T-helper 2 cell treated with Interferon-gamma antibody and Interleukin-4, amounts not matched to agents 100 ng/mL and 5 ng/mL, for 36 hours (primary cell): ENCODE measurements around the gene CHURC1. TPM values are rescaled to one million over a fixed set of nuclear protein-coding genes. Genes with fewer than 3 reads are reported as not detected.

Experiments used
- intact Hi-C: fragments of 100-400 bp; cut with micrococcal nuclease; formaldehyde crosslinking; loops from one replicate; pipeline ENCODE4 v1.15.1; 2023
- total RNA-seq: library from RNA; stranded (reverse); gene quantifications from 2 replicates; pipeline ENCODE4 v1.2.3, GENCODE V29; 2022

CHURC1 gene
- total RNA-seq, 1 donor from 2014 or later = 72.9 TPM

DNA sequence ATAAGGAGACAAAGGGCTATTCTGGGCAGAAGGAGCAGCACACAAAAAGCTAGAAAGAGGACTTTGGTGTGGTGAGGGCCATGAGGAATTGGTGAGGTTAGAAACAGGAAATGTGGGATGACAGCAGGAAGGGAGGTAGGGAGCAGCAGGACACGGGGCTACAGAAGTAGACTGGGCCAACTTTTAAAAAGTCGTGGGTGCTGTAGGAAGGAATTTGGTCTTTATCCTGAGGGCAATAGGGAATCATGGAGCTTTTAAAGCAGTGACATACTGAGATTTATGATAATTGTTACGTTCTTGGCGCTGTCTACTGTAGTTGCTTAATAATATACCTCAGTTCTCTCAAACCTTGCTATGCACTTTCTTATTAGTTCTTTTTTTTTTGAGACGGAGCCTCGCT lies 8.2 kb upstream of the CHURC1 start:
- intact Hi-C loops = no loop called here

DNA sequence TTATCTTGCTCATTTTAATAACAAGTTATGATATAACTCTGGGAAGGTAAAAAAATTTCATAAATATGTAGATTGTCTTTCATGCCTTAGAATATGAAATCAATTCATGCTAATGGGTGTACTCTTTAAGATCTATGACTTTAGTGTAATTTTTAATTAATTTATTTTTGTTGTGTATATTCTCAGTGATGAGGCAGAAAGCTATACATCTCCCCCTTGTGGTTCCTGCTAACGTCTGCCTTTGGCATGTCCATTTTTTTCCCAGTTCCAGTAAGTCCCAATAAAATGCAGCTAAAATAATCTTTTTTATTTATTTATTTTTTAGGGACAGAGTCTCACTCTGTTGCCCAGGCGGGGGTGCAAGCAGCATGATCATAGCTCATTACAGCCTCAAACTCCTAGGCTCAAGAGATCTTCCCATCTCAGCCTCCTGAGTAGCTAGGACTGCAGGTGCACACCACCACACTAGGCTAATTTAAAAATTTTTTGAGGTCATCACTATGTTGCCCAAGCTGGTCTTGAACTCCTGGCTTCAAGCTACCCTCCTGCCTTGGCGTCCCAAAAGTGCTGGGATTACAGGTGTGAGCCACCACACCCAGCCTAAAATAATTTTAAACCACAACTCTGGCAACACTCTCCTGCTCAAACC lies 3.3 kb upstream of the CHURC1 start:
- intact Hi-C loops = loop anchor here (5.0 to 10.0 kb wide), 3 partner anchors 191 to 1269 kb away; partner anchors contain the start of genes HSPA2, MAX, PPP1R36 and WDR89

DNA sequence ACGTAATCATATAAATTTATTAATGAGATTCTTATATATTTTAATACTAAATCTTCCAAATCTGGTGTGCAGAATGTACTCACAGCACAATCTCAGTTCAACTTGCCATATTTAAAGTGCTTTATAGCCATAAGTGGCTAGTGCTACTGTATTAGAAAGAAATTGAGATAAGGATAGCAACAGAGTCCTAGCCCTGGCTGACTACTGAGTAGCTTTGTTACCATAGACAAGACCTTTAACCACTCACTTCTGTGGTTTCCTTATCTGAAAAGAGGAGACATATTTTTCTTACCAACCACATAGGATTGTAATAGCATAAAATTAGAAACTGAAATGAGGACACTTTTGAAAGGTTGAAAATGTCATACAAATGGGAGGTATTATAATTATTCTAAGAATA lies 2.0 kb upstream of the CHURC1 start:
- intact Hi-C loops = loop anchor here (5.0 to 10.0 kb wide), 3 partner anchors 190 to 1270 kb away; partner anchors contain the start of genes HSPA2, MAX, PPP1R36 and WDR89

DNA sequence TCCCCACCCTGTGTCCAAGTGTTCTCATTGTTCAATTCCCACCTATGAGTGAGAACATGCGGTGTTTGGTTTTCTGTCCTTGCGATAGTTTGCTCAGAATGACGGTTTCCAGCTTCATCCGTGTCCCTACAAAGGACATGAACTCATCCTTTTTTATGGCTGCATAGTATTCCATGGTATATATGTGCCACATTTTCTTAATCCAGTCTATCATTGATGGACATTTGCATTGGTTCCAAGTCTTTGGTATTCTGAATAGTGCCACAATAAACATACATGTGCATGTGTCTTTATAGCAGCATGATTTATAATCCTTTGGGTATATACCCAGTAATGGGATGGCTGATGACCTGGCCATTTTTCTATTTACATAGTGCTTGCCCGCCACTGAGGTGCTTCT lies 778 bp upstream of the CHURC1 start:
- intact Hi-C loops = loop anchor here (5.0 to 10.0 kb wide), 3 partner anchors 189 to 1271 kb away; partner anchors contain the start of genes HSPA2, MAX, PPP1R36 and WDR89

DNA sequence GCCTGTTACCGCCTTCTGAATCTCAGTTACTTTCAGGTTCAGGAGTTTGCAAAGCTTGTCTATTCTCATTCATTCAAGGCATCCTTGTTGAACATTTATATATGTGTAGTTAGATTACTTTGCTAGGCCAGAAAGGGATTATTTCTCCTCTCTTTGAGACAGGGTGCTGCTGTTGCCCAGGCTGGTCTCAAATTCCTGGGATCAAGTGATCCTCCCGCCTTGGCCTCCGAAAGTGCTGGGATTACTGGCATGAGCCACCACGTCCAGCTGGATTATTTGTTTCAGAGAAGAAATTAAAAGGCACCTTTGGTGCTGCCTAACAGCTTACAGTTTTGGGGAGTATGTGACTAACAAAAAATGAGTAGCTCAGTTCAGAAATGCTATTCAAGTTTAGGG lies 772 bp downstream of the CHURC1 start:
- intact Hi-C loops = loop anchor here (2.0 to 10.0 kb wide), 3 partner anchors 14 to 410 kb away; partner anchors contain the start of genes HSPA2, PPP1R36 and ZBTB1

DNA sequence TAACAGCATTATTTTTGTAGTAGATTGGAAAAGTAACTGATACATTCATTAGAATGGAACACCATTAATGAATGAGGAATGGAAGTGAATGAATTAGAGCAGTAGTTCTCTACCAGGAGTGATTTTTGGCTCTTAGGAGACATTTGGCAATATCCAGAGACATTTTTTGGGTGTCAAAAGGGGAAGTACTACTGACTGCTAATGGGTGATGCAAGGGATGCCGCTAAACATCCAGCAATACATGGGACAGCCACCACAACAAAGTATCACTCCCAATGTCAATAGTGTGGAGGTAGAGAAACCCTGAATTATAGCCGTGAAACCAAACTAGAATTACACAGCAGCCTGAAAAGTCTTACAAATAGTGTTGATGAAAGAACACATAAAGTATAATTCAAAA lies 1.5 kb downstream of the CHURC1 start:
- intact Hi-C loops = loop anchor here (2.0 to 10.0 kb wide), 3 partner anchors 13 to 411 kb away; partner anchors contain the start of genes HSPA2, PPP1R36 and ZBTB1

DNA sequence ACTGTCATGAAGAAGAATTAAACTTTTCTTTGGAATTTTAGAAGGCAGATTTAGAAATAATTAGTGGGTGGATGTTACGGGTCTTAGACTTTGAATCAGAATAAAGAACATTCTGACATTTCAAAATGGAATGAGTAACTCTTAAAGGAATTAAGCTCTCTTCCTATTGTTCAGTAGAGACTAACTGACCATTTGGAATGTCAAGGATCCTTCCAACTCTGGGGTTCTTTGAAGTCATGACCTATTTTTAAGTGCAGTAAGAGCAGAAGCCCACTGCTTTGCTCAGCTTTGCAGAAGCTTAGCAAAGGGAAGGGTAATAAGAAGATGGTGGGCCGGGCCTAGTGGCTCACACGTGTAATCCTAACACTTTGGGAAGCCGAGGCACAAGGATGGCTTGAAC lies 4.0 kb downstream of the CHURC1 start:
- intact Hi-C loops = loop anchor here (10.0 kb wide), 1 partner anchor 373 kb away; the partner anchor contains the start of genes HSPA2 and PPP1R36

DNA sequence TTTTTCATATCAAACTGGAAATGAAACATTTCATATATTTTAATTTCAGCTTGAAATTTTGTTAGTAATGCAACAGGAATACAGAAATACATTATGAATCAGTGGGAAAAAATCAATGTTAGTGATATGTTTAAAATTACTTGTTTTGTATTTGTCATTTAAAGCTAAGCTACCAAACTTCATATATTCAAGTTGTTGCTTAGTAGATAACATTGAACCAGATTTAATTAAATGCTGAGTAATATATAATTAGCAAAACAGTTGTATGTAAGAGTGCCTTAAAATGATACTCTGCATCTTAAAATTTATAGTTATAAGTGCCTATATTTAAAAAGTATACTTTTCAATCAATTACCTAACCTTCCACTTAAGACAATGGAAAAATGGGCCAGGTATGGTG lies 5.0 kb downstream of the CHURC1 start:
- intact Hi-C loops = loop anchor here (10.0 kb wide), 1 partner anchor 374 kb away; the partner anchor contains the start of genes HSPA2 and PPP1R36

DNA sequence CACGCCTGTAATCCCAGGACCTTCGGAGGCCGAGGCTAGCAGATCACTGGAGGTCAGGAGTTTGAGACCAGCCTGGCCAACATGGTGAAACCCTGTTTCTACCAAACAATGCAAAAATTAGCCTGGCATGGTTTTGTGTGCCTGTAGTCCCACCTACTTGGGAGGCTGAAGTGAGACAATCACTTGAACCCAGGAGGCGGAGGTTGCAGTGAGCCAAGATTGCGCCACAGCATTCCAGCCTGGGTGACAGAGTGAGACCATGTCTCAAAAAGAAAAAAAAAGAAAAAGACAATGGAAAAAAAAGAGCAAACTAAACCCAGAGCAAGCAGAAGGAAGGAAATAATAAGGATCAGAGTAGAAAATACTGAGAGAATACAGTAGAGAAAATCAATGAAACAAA lies 5.4 kb downstream of the CHURC1 start:
- intact Hi-C loops = loop anchor here (10.0 kb wide), 1 partner anchor 375 kb away; the partner anchor contains the start of genes HSPA2 and PPP1R36

DNA sequence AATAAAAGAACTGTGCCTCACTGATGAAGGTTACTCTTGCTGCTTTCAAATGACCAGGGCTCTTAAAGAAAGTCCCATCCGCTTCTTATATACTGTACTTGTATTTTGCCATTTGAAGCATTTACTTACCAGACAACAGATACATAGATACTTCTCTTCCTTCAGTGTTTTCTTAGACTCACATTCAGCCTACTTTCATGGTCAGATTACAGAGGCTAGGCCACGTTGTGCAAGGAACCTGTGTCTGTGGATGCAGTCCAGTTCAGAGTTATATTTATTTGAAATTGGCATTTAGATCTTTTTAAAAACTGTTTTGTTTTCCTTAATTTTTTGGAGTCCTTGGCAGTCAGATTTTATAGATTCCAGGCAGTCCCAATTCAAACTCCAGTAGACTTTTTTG lies 6.2 kb downstream of the CHURC1 start:
- intact Hi-C loops = no loop called here

DNA sequence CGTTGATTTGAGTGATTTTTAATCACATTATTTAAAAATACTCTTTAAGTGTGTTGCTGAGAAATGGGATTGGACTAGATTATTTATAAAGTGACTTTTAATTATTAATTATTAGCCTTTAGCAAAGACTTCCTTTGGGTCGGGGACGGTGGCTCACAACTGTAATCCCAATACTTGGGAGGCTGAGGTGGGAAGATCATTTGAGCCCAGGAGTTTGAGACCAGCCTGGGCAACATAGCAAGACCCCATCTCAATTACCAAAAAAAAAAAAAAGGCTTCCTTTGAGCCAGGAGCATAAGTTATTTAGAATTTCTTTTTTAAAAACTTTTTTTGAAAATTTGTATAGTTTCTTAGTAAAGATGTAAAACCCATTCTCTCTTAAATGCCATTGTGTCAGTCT lies 8.8 kb downstream of the CHURC1 start:
- intact Hi-C loops = no loop called here

DNA sequence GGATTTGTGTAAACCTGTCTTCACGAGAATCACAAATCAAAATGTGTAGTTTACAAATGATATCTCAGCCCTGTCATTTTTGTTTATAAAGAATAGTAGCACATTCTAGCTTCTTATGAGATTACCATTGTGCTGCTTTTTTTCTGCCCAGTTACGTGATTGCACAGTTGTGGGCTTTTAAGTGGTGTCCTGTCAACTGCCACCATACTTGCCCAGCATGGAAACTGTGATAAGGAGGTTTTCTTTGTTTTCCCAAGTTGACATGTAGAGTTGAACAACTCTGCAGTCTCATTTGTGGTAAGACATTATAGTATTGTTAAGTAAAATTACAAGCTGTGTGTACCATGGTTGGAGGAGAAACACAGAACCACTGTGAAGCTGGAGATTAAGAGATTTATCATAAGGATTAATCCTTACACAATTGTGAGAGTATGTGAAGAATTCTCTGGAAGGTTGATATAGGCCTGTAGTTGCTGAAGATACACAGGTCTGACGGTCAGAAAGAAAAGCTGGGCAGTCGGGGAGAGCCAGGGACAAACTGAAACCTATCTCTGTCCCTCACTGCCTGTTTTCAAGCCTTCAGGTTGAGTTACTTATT lies 12.2 kb downstream of the CHURC1 start:
- intact Hi-C loops = no loop called here

DNA sequence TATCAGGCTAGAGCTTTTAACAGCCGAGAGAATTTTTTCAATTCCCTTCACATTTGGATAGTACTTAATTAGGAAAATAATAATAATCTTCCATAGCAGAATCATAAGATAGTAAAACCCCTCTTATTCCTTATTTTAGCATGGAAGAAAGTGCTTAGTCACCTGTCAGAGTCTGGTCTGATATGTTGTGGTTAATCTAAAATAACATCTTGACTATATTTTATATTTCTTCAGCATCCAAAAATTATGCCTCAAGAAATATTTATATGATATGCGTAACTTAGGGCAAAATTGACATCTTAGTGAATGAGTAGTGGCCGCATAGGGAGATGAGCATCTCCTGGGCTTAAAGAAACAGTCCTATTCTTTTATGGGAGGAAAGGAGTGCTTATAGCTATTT lies 12.8 kb downstream of the CHURC1 start:
- intact Hi-C loops = no loop called here

DNA sequence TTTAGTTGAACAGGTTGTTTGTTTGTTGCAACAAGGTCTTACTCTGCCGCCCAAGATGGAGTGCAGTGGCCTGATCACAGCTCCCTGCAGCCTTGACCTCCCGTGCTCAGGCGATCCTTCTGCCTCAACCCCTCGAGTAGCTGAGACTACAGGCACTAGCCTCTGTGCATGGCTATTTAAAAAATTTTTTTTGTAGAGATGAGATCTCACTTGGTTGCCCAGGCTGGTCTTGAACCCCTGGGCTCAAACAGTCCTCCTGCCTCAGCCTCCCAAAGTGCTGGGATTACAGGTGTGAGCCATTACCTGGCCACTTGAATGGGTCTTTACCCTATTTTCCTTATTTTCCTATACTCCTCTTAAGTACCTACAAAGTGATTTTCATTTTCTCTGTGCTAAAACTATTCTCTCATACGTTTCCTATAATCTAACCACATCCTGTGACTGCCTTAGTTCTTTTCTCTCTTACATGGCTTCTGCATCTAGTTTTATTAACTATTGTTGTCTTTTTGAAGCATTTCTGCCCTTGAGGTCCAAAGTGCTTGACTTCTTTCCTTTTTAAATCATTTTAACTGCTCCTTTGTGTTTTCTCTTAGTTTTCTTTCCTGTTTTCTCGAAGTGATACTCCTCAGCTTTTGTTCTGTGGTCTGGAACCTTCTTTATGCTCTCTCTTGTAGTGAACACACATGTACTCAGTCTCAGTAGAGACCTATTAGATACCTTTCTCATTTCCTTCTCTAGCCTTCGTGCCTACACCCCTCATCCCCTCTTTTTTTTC lies 14.2 kb downstream of the CHURC1 start:
- intact Hi-C loops = loop anchor here (2.0 kb wide), 2 partner anchors 14 to 58 kb away; partner anchors contain the start of genes CHURC1 and FNTB

DNA sequence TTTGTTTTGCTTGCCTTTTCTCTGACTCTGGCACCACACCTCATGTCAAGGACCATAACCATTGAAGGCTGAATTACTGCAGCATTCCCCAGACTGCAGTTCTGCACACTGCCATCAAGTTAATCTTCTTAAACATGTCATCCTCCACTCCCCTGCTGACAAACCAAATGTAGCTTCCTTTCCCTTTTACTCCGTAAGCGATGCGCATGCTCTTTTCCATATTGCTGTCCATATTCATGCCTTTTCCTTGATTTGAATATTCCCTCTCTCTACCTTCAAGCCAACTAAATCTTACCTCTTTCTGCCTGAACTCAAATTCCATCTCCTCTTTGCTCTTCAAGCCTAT lies 14.7 kb downstream of the CHURC1 start:
- intact Hi-C loops = loop anchor here (2.0 kb wide), 2 partner anchors 14 to 58 kb away; partner anchors contain the start of genes CHURC1 and FNTB

DNA sequence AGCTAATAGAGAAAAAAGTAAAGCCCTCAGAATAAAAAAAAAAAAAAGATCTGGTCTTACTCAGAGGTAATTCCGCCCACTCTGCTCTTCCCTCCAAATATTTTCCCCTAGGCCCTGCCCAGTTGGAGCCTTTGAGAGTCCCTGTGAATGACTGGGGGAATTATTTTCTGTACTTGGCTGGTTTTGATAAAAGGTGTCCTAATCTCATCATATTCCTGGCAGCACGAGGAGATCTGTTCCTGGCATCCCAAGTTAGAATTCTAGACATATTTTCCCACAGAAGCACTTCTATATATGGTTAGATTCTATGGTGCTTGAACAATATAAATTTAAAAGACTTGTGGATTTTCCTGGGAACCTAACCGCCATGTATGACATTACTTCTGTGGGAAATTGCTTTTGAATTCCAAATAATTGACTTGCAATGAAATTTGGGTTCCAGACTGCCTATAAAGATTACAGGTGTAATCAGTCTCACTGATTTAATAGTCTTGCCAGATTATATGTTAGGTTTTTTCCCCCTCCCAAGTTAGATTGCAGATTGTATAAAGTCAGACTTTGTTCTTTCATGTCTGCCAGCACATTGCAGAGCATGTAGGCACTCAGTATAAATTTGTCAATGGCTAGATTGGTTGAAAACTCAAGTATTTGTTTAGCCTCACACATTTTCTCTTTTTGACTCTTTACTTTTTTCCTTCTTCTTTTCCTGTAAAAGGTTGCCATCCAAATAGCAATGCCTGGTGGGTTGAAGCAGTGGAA lies 16.0 kb downstream of the CHURC1 start:
- intact Hi-C loops = no loop called here

DNA sequence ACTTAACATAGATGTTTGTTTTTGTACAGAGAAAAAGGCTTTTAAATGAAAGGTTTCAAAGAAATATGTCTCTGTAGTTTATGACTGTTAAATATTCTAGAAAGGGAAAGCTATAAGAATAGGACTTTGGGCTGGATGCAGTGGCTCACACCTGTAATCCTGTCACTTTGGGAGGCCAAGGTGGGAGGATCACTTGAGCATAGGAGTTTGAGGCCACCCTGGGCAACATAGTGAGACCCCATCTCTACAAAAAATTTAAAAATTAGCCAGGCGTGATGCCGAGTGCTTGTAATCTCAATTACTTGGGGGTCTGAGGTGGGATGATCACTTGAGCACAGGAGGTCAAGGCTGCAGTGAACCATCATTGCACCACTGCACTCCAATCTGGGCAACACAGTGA lies 16.9 kb downstream of the CHURC1 start:
- intact Hi-C loops = no loop called here

DNA sequence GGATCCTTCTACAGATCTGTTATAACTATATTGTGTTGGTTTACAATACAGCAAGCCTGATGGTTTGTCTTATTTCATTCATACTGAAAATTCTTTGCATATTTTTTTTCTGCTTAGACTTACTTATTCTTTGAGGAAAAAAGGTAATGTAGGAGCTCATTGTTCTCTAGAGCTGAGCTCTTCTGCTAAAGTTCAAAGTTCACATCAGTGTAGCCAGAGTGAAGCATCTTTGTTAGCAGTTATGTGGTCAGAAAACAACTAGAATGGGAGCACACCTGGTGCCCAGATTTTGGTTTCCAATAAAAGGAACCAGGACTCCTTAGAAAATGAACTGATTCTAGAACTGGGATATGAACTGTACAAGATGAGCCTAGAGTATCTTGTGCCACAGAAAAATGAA lies 18.0 kb downstream of the CHURC1 start:
- intact Hi-C loops = no loop called here

DNA sequence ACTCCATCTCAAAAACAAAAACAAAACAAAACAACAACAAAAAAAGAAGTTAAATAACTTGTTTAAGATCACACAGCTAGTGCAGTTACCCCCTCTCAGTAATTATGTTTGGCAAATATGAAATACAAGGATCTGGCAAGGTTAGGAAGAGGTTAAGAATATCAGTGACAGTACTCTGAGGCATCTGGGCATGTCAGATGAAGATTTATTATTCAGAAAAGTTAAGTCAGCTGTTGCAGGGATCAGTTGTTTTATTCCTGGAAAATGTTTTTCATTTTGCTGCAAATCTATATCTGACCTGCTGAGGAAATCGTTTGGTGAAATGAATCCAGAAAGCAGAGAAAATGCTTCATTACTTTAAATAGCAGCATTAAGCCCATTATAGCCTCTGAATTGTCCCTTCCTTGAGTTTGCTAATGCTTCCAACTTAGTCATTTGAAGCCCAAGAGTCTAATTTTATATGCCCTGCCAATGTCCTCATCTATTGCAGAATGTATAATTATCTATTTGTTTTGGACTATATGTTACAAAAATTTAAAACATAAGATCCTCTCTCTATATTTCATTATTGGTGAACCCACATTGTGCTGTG lies 20.2 kb downstream of the CHURC1 start:
- intact Hi-C loops = no loop called here

DNA sequence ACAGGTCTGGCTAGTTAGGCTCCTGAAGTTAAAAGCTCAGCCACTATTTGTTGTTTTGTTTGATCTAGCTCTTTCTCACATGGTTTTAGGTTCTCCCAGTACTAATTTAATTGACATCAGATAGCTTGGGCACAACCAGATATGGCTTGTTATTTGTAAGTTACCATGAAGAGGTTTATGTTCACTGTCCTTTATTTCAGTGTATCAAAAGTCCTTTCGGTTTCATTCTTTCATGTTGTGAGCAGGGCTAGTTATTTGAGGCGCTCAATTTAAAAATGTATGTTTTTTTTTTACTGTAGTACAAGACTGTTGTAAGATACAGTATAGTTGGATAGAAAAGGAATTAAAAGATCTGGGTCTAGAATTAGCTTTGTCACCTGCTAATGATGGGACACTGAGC lies 21.3 kb downstream of the CHURC1 start:
- intact Hi-C loops = loop anchor here (5.0 kb wide), 1 partner anchor 37 kb away; the partner anchor contains the start of gene RAB15
